DND-41 (cell line): ENCODE measurements around the gene R3HDM1.
A peak's percentile ranks its signal among the peaks of the same experiment; 100 is the strongest.
"Not testable (repeated sequence)": the region's sequence is repeated elsewhere in the genome, so short reads cannot be mapped to it uniquely, and the experiment has no call there.

Experiments
- ATAC-seq: fragments of 200-7000 bp; cut with Tn5 transposase; 3 replicates; pipeline ENCODE4 v1.9.1; 2021; ENCODE audit warnings: low read depth; ENCODE audit not compliant: insufficient read depth
- DNase-seq: peaks from one replicate; pipeline ENCODE4 v3.0.0-alpha.2; 2020
- H2AFZ ChIP-seq: 2 replicates; pipeline ENCODE4 v1.6.0; 2012; ENCODE audit warnings: low read depth, low read length
- H3K27ac ChIP-seq: 2 replicates; pipeline ENCODE4 v1.5.1; 2012; ENCODE audit warnings: low read length, inconsistent platforms
- H3K27me3 ChIP-seq: fragments of 200-600 bp; sonication (generic); 2 replicates; pipeline ENCODE4 v1.6.0; 2012; ENCODE audit warnings: low read length, mild to moderate bottlenecking, inconsistent platforms; ENCODE audit not compliant: insufficient read depth, poor library complexity
- H3K36me3 ChIP-seq: 2 replicates; pipeline ENCODE4 v1.5.1; 2012; ENCODE audit warnings: low read length, inconsistent platforms; ENCODE audit not compliant: insufficient read depth
- H3K4me1 ChIP-seq: 2 replicates; pipeline ENCODE4 v1.5.1; 2012; ENCODE audit warnings: mild to moderate bottlenecking, low read length; ENCODE audit not compliant: insufficient read depth
- H3K4me2 ChIP-seq: 2 replicates; pipeline ENCODE4 v1.6.0; 2012; ENCODE audit warnings: mild to moderate bottlenecking, moderate library complexity, low read length, inconsistent platforms; ENCODE audit not compliant: insufficient read depth
- H3K4me3 ChIP-seq, 2 experiments: fragments of 200-600 bp in 1 of 2; shearing (Covaris generic) in 1 of 2; 2 replicates each; pipeline ENCODE4 v1.5.1; 2012 to 2016; ENCODE audit warnings: inconsistent platforms in 2 of 2, low read length in 2 of 2, mild to moderate bottlenecking in 2 of 2, low read depth in 1 of 2, moderate library complexity in 1 of 2
- H3K79me2 ChIP-seq: 2 replicates; pipeline ENCODE4 v1.6.0; 2012; ENCODE audit warnings: low read length, inconsistent platforms; ENCODE audit not compliant: insufficient read depth
- H3K9ac ChIP-seq: 2 replicates; pipeline ENCODE4 v1.6.0; 2012; ENCODE audit warnings: low read depth, mild to moderate bottlenecking, inconsistent platforms, low read length, moderate library complexity
- H3K9me3 ChIP-seq: 2 replicates; pipeline ENCODE4 v1.5.1; 2012; ENCODE audit warnings: low read length, moderate library complexity, mild to moderate bottlenecking, inconsistent platforms; ENCODE audit not compliant: insufficient read depth, severe bottlenecking
- H4K20me1 ChIP-seq: 2 replicates; pipeline ENCODE4 v1.6.0; 2012; ENCODE audit warnings: low read length; ENCODE audit not compliant: insufficient read depth
- EZH2 ChIP-seq: IDR thresholded peaks from 3 replicates; pipeline ENCODE4 v1.6.1; 2012; ENCODE audit warnings: borderline replicate concordance, low read depth, mild to moderate bottlenecking, moderate library complexity, low read length, inconsistent platforms; ENCODE audit not compliant: severe bottlenecking
- TF ChIP-seq, protein P1 (sequence below): IDR thresholded peaks from 2 replicates; pipeline ENCODE4 v1.5.1; 2012; ENCODE audit warnings: borderline replicate concordance, low read length, moderate library complexity, mild to moderate bottlenecking; ENCODE audit not compliant: poor library complexity, severe bottlenecking; ENCODE audit errors: extremely low read depth

R3HDM1 gene

DNA sequence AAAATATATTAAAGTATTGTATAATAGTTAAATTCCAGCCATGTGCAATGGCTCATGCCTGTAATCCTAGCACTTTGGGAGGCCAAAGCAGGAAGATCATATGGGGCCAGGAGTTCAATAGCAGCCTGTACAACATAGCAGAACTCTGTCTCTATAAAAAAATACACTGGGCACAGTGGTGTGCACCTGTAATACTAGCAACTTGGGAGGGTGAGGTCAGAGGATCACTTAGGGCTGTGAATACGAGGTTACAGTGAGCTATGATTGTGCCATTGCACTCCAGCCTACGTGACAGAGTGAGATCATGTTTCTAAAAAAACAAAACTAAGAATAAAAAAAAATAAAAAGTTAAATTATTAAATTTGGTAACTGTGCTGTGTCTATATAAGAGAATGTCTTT, 36.4 kb upstream of the R3HDM1 start:
- H3K4me2 ChIP-seq: no peak overlapping the region
- H4K20me1 ChIP-seq: no peaks in the 10 kb centered on the region
- H3K4me1 ChIP-seq: no peaks in the 10 kb centered on the region
- no peak for DNase-seq
- H3K27ac ChIP-seq: no peak overlapping the region
- peaks cover 17% of the 10 kb centered on the region for H3K9me3 ChIP-seq
- no peak for TF ChIP-seq EZH2
- TF ChIP-seq, protein P1, sequence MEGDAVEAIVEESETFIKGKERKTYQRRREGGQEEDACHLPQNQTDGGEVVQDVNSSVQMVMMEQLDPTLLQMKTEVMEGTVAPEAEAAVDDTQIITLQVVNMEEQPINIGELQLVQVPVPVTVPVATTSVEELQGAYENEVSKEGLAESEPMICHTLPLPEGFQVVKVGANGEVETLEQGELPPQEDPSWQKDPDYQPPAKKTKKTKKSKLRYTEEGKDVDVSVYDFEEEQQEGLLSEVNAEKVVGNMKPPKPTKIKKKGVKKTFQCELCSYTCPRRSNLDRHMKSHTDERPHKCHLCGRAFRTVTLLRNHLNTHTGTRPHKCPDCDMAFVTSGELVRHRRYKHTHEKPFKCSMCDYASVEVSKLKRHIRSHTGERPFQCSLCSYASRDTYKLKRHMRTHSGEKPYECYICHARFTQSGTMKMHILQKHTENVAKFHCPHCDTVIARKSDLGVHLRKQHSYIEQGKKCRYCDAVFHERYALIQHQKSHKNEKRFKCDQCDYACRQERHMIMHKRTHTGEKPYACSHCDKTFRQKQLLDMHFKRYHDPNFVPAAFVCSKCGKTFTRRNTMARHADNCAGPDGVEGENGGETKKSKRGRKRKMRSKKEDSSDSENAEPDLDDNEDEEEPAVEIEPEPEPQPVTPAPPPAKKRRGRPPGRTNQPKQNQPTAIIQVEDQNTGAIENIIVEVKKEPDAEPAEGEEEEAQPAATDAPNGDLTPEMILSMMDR: no peak
- no peak overlapping the region for H2AFZ ChIP-seq
- ATAC-seq: no peak
- no peak overlapping the region for H3K9ac ChIP-seq
- peaks cover 12% of the 10 kb centered on the region; the same call in 1 of the 2 replicates for H3K36me3 ChIP-seq
- H3K4me3 ChIP-seq: no peak overlapping the region
- H3K27me3 ChIP-seq: no peaks in the 10 kb centered on the region
- H3K79me2 ChIP-seq: no peaks in the 10 kb centered on the region

DNA sequence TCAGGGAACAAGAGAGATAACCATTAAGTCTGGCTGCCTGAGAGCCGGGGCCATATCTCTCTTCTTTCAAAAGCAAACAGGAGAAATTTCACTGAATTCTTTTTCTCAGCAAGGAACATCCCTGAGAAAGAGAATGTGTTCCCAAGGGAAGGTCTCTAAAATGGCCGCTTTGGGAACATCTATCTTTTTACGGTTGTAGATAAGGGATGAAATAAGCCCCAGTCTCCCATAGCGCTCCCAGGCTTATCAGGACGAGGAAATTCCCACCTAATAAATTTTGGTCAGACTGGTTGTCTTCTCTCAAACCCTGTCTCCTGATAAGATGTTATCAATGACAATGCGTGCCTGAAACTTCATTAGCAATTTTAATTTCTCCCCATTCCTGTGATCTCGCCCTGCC, 32.7 kb upstream of the R3HDM1 start:
- H3K9ac ChIP-seq, H3K4me1 ChIP-seq, DNase-seq, H3K79me2 ChIP-seq, H3K4me2 ChIP-seq, ATAC-seq, H2AFZ ChIP-seq, H3K27me3 ChIP-seq, H3K4me3 ChIP-seq, H4K20me1 ChIP-seq, H3K27ac ChIP-seq: not testable (repeated sequence)
- Histone ChIP-seq H3K9me3 (peaks cover 27% of the 10 kb centered on the region), H3K36me3 (peaks cover 30% of the 10 kb centered on the region; the same call in 1 of the 2 replicates)

DNA sequence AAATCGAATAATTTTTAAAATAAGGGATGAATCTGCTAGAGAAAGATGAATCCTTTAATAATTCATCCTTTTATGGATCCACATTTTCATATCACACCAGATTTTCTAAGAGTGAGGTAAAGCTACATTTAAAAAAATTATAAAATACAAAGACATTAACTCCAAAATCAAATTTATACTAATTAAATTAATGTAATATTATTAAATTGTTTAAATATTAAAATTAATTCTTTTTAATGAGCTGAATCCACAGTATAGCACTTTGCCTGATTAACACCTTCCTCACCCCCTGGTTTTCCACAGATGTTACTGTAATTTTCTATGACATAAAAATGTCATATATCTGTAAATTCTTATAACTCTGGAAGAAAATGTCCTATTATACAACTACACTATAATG, 26.5 kb upstream of the R3HDM1 start:
- no peaks in the 10 kb centered on the region for H3K4me1 ChIP-seq
- H3K9me3 ChIP-seq: peaks cover 12% of the 10 kb centered on the region

DNA sequence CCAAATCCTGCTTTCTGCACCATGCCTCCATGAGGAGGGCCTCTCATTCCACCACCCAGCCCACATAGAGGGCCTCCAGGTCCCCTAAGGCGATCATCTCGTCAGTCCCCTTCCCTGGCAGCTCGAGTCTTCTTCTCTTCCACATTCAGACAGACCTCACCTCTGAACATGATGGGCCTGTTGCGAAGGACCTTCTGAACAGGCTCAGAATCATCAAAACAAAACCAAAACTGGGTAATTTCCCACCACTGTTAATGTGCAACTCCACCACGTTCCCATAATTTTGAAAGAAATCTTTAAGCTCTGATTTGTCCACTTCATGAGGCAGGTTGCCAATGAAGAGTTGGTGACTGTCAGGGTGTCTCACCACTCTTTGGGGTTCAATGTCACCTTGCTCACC, 20.7 kb upstream of the R3HDM1 start:
- Histone ChIP-seq H4K20me1 (no peaks in the 10 kb centered on the region), H3K4me2 (no peak overlapping the region), H3K27ac (no peak overlapping the region), H3K79me2 (no peaks in the 10 kb centered on the region), H3K9ac (no peak overlapping the region), H3K4me3 (no peak overlapping the region), H3K4me1 (no peaks in the 10 kb centered on the region), H3K27me3 (no peaks in the 10 kb centered on the region), H2AFZ (no peak overlapping the region), H3K9me3 (no peaks in the 10 kb centered on the region), H3K36me3 (no peaks in the 10 kb centered on the region)
- TF ChIP-seq EZH2: no peak
- TF ChIP-seq, protein P1: no peak
- DNase-seq (no peak), ATAC-seq (peak; percentile 29; the same call in 2 of the 3 replicates)

More for the DNA sequence above, 26.5 kb upstream of the R3HDM1 start:
- H3K27ac ChIP-seq: no peak overlapping the region
- no peak for TF ChIP-seq EZH2
- TF ChIP-seq, protein P1: no peak
- ATAC-seq (no peak), DNase-seq (no peak)
- H3K36me3 ChIP-seq: peaks cover 24% of the 10 kb centered on the region; the same call in 1 of the 2 replicates
- H3K79me2 ChIP-seq: no peaks in the 10 kb centered on the region
- no peak overlapping the region for H2AFZ ChIP-seq
- no peak overlapping the region for H3K9ac ChIP-seq
- no peak overlapping the region for H3K4me3 ChIP-seq
- no peaks in the 10 kb centered on the region for H4K20me1 ChIP-seq
- no peak overlapping the region for H3K4me2 ChIP-seq
- no peaks in the 10 kb centered on the region for H3K27me3 ChIP-seq
